Neural cell (in vitro differentiated cells): ENCODE data around the gene P2RX1. TPM values are rescaled to one million over a fixed set of nuclear protein-coding genes. Genes with fewer than 3 reads are reported as not detected.

Source experiments
- H2AFZ ChIP-seq: fragments of 200-600, 300-800 bp; sonication (generic), shearing (Covaris generic); 2 replicates; pipeline ENCODE4 v1.6.0; 2014; ENCODE audit warnings: low read depth, mild to moderate bottlenecking, antibody characterized with exemption, low read length, moderate library complexity
- H3F3A ChIP-seq: fragments of 200-600 bp; shearing (Covaris generic); 2 replicates; pipeline ENCODE4 v1.6.1; 2016; ENCODE audit warnings: mild to moderate bottlenecking, moderate library complexity, mixed read lengths, antibody characterized with exemption, low read length; ENCODE audit not compliant: insufficient read depth, poor library complexity, severe bottlenecking
- H3K27ac ChIP-seq: fragments of 200-600, 300-800 bp; sonication (generic), shearing (Covaris generic); 2 replicates; pipeline ENCODE4 v1.5.1; 2014; ENCODE audit warnings: mild to moderate bottlenecking, low read length, moderate library complexity
- H3K27me3 ChIP-seq: fragments of 300-800, 200-600 bp; sonication (generic), shearing (Covaris generic); 2 replicates; pipeline ENCODE4 v1.6.0; 2014; ENCODE audit warnings: mild to moderate bottlenecking, low read depth, low read length, moderate library complexity; ENCODE audit not compliant: insufficient read depth
- H3K36me3 ChIP-seq: fragments of 300-800, 200-600 bp; sonication (generic), shearing (Covaris generic); 2 replicates; pipeline ENCODE4 v1.5.1; 2014; ENCODE audit warnings: mild to moderate bottlenecking, antibody characterized with exemption, low read length, moderate library complexity; ENCODE audit not compliant: insufficient read depth
- H3K4me2 ChIP-seq: fragments of 300-800, 200-600 bp; sonication (generic), shearing (Covaris generic); 2 replicates; pipeline ENCODE4 v1.6.0; 2014; ENCODE audit warnings: mild to moderate bottlenecking, low read length
- H3K4me3 ChIP-seq: fragments of 300-800, 200-600 bp; sonication (generic), shearing (Covaris generic); 2 replicates; pipeline ENCODE4 v1.5.1; 2014; ENCODE audit warnings: mild to moderate bottlenecking, low read length, moderate library complexity
- H3K79me2 ChIP-seq: fragments of 200-600 bp; shearing (Covaris generic); replicated peaks from 2 replicates; pipeline ENCODE4 v1.6.0; 2014; ENCODE audit warnings: mild to moderate bottlenecking, low read length, moderate library complexity; ENCODE audit not compliant: insufficient read depth
- H3K9ac ChIP-seq: fragments of 300-800, 200-600 bp; sonication (generic), shearing (Covaris generic); 2 replicates; pipeline ENCODE4 v1.6.1; 2016; ENCODE audit warnings: mild to moderate bottlenecking, low read length, mixed read lengths
- H3K9me2 ChIP-seq: fragments of 200-600 bp; shearing (Covaris generic); 2 replicates; pipeline ENCODE4 v1.6.1; 2016; ENCODE audit warnings: mild to moderate bottlenecking, low read length, mixed read lengths; ENCODE audit not compliant: insufficient read depth
- H3K9me3 ChIP-seq: fragments of 200-600, 300-800 bp; sonication (generic), shearing (Covaris generic); 2 replicates; pipeline ENCODE4 v1.6.1; 2016; ENCODE audit warnings: mild to moderate bottlenecking, mixed run types, low read length, moderate library complexity, mixed read lengths
- H4K20me1 ChIP-seq: fragments of 200-600 bp; shearing (Covaris generic); 2 replicates; pipeline ENCODE4 v1.6.1; 2016; ENCODE audit warnings: mild to moderate bottlenecking, mixed run types; ENCODE audit not compliant: insufficient read depth
- CTCF ChIP-seq: fragments of 450-650 bp; IDR thresholded peaks from 2 replicates; pipeline ENCODE4 v1.5.1; 2014; ENCODE audit warnings: antibody characterized with exemption, mild to moderate bottlenecking, moderate library complexity; ENCODE audit not compliant: poor library complexity, severe bottlenecking
- EP300 ChIP-seq: fragments of 450-650 bp; conservative IDR thresholded peaks from 2 replicates; pipeline ENCODE4 v1.6.1; 2014; ENCODE audit warnings: antibody characterized with exemption, mild to moderate bottlenecking, moderate library complexity; ENCODE audit not compliant: poor library complexity, severe bottlenecking
- EZH2 ChIP-seq: fragments of 200-600, 300-800 bp; shearing (Covaris generic), sonication (generic); IDR thresholded peaks from 2 replicates; pipeline ENCODE4 v1.6.1; 2014; ENCODE audit warnings: antibody characterized with exemption, low read length, borderline replicate concordance, mild to moderate bottlenecking; ENCODE audit not compliant: insufficient read depth, poor library complexity, severe bottlenecking
- MXI1 ChIP-seq: fragments of 450-650 bp; conservative IDR thresholded peaks from 2 replicates; pipeline ENCODE4 v1.6.1; 2014; ENCODE audit warnings: antibody characterized with exemption, mild to moderate bottlenecking; ENCODE audit not compliant: poor library complexity, severe bottlenecking
- POLR2AphosphoS5 ChIP-seq: IDR thresholded peaks from 2 replicates; pipeline ENCODE4 v1.6.1; 2012
- RAD21 ChIP-seq: fragments of 450-650 bp; conservative IDR thresholded peaks from 2 replicates; pipeline ENCODE4 v1.6.1; 2014; ENCODE audit warnings: antibody characterized with exemption, mild to moderate bottlenecking, moderate library complexity
- REST ChIP-seq: IDR thresholded peaks from 2 replicates; pipeline ENCODE4 v1.6.1; 2012; ENCODE audit warnings: borderline replicate concordance
- SMC3 ChIP-seq: fragments of 450-650 bp; conservative IDR thresholded peaks from 2 replicates; pipeline ENCODE4 v1.6.1; 2014; ENCODE audit warnings: antibody characterized with exemption, mild to moderate bottlenecking, moderate library complexity; ENCODE audit not compliant: poor library complexity
- TAF1 ChIP-seq: IDR thresholded peaks from 2 replicates; pipeline ENCODE4 v1.6.1; 2012; ENCODE audit warnings: low read depth
- polyA plus RNA-seq: library from polyadenylated mRNA; depleted of rRNA; stranded (reverse); fragments of >200 nt; gene quantifications from 2 replicates; pipeline ENCODE4 v1.2.3, GENCODE V29; 2014

P2RX1 gene
- polyA plus RNA-seq, 1 donor from 2014 or later = not detected

GRCh38 chr17:3924512-3925350 lies 8.5 kb upstream of the P2RX1 start:
- Histone ChIP-seq H3K4me2 (no peak overlapping the region), H4K20me1 (no peaks in the 10 kb centered on the region), H3K79me2 (no peaks in the 10 kb centered on the region), H3K27ac (no peak overlapping the region), H2AFZ (no peak overlapping the region), H3K9me3 (no peaks in the 10 kb centered on the region), H3F3A (no peaks in the 10 kb centered on the region), H3K36me3 (no peaks in the 10 kb centered on the region), H3K27me3 (no peaks in the 10 kb centered on the region), H3K4me3 (no peak overlapping the region), H3K9me2 (no peaks in the 10 kb centered on the region), H3K9ac (no peak overlapping the region)
- no peak for TF ChIP-seq EZH2

GRCh38 chr17:3923466-3924190 lies 7.4 kb upstream of the P2RX1 start:
- Histone ChIP-seq H3K4me3 (no peak overlapping the region), H3K9me3 (no peaks in the 10 kb centered on the region), H3K9ac (no peak overlapping the region), H4K20me1 (no peaks in the 10 kb centered on the region), H2AFZ (no peak overlapping the region), H3K79me2 (no peaks in the 10 kb centered on the region), H3K27ac (no peak overlapping the region), H3K9me2 (no peaks in the 10 kb centered on the region), H3K36me3 (no peaks in the 10 kb centered on the region), H3F3A (no peaks in the 10 kb centered on the region), H3K27me3 (no peaks in the 10 kb centered on the region), H3K4me2 (no peak overlapping the region)
- TF ChIP-seq RAD21 = no peak
- no peak for TF ChIP-seq REST
- no peak for TF ChIP-seq CTCF
- no peak for TF ChIP-seq TAF1
- no peak for TF ChIP-seq MXI1
- no peak for TF ChIP-seq POLR2AphosphoS5
- no peak for TF ChIP-seq EP300
- TF ChIP-seq EZH2 = no peak
- no peak for TF ChIP-seq SMC3
